NAMALWA (cell line): ENCODE data around the gene TNFRSF13B.
A peak's percentile ranks its signal among the peaks of the same experiment; 100 is the strongest.
"Not testable (repeated sequence)": the region's sequence is repeated elsewhere in the genome, so short reads cannot be mapped to it uniquely, and the experiment has no call there.

Source experiments
- DNase-seq: peaks from one replicate; pipeline ENCODE4 v3.0.0-alpha.2; 2015; ENCODE audit warnings: low spot score

TNFRSF13B gene

DNA sequence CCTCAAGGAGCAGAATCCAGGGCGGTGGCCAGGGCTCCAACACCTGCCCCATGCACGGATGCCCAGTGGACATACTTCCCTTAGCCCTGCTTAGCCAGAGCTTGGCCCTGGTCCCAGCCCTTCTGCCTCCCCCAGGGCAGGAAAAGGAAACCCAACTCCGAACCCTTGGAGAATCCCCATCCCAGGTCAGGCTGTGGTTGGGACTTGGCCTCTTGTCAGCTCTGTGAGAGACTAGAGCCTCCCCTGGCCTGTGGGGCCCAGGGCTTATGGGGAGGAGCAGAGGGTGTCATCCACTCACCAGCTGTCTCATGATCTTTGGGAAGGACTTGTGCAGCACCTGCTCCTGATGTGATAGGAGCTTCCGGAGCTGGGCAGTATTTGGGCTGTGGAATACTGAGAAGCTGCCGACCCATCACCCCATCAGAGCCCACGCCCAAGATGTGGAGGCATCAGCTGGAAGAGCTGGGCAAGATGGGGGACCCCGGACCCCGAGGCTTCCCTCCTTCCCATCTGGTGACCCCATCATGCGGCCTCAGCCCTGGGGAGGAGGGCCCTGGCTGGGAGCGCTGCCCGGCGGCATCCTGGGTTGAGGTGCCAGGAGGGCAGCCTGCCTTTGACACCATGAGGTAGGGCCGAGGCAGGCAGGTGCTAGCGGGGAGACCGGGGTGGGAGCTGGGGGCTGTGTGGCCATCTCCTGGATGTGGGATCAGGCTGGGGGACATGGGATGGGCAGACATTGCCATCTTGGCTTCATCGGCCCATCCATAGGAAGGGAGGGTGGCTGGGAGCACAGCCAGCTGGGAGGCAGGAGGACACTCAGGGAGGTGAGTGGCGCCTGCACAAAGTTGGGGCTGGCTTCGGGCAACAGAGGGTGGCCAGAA lies 45.1 kb downstream of the TNFRSF13B start:
- DNase-seq, result no peak

DNA sequence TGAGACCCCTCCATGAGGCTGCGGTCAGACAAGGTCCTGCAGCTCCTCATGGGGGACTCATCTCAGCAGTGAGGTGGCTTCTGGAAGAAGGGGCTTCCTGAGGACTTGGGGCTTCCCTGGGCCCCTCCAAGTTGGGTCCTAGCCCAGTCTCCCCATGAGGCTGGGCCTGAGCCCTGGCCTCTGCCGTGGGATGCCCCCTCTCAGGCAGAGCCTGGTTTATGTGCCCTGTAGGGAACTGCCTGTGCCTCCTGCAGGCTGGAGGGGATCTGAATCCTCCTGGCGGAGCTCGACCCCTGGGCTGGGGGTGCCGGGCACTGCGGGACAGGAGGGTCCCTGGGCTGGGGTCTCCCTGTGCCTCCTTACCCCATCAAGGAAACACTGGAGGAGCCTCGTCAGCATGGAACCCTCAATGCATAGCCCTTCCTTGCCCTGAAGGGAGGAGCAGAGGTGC lies 45.8 kb downstream of the TNFRSF13B start:
- DNase-seq, result no peak

DNA sequence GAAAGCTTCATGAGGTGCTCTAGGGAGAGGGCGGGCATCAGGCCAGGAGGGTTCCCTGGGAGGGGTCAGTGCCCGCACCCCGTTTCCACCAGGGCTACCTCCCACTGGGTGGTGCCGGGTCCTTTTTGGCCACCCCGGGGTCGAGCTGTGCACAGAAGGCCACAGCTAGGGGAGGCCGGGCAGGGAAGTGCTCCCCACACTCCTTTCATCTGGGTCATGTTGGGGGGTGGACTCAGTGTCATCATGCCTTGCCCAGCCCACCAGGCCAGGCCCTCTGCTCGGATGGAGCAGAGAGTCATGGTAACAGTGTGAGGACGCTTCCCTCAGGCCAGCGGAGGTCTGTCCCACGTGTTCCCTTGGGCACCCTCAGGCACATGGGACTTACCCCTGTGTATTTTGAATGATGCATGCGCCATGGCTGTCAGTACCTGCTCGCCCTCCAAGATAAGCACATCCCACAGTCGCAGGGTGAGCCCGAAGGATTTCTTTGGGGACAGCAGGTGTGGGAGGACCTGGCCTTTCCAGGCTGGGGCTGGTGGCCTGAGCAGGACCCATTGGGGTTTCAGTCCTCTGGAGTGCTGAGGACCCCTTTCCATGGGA lies 46.4 kb downstream of the TNFRSF13B start:
- DNase-seq, result no peak

DNA sequence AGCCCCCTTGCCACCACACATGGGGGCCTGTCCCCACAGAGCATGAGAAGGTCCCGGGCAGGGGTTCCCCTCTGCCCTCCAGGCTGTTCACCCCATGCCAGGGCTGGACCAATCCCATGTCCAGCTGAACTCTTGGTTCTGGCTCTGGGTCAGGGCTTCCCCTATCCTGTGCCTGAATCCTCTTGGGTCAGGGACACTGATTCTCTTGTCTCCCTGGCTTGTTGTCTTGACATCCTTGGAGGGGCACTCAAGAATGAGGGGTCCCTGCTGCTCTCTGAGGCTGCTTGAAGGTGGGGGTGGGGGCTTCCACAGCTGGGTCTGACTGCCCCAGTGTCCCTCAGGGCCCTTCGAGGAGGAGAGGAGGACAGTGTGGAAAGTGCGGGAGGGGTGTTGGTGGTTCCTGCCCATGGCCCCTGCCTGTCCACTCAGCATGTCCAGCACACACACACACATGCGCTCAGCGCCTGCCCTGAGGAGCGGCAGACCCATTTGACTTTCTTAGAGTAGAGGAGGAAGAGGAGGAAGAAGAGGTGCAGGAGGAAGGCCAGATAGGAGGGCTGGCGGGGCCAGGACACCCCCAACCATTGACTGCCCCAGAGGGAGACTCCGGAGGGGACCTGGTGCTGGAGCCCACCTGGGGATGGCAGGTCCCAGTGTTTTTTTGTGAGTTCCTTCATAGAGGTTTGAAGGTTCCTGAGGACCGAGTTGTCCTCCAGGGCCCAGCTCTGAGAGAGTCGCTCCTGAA lies 47.0 kb downstream of the TNFRSF13B start:
- DNase-seq, result no peak

DNA sequence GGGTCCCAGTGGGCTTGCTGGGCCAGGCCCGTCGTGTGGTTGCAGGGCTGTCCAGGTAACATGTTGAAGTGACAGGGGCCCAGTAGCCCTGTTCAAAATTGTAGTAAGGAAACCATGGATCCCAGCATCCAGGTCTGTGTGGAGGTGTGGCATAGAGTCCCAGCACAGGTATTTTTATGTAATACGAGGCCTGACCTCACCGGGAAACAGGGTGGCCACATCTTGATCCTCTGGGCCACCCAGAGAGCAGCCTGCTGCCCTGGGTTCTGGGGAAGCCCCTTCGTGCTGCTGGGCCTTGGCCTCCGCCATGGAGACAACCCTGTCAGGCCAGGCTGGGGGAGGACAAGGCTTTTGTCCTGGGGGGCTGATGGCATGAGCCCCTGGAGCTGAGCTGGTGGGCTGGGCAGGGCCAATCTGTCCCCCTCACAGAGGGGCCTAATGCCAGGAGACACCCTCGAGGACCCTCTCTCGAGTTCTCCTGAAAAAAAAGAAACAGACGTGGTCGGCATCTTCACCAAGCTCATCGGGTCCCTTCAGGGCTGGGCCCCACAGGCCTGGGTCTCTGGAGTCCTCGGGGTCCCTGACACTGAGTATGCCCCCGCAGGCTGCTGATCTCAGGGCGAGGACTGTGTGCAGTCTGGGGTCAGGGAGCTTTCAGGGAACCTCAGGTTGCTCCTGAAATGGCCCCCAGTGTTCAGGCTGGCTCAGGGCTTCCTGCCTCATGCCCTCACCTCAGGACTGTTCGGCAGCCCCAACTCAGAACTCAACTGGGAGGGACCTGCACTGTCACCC lies 47.8 kb downstream of the TNFRSF13B start:
- no peak for DNase-seq

DNA sequence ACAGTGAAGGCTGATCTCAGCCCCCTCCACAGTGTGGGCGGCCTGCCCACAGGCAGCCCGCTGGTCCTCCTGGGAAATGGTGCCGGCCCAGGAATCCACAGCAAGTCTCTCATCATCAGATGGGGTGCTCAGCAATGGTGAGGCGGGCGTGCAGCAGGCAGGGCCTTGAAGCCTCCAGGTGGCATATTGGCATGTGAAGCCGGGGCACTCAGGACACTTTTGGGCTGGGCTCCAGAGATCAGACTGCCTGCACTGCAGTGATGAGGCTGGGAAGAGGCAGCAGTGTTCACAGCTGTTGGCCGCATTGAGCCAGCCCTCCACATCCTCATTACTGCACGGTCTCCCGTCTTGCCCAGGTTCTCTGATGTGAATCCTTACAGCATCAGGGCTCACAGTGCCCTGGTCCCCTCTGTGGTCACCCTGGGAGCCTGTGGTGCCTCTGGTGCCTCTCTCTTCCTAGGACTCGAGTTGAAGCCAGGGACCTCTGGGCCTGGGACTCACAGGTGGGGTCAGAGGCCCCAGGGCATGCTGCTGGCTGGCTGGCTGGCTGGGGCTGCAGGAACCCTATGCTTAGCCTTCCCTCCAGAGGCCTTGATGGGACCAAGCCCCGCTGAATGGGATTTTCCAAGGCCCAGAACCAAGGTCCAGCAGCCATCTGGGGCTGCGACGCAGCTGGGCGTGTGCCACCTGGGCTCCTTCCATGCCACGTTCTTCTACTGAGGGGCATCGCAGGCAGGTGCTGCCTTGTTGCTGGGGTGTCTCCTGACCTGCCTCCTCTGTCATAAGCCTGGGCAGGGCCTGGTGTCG lies 48.6 kb downstream of the TNFRSF13B start:
- DNase-seq, result no peak

DNA sequence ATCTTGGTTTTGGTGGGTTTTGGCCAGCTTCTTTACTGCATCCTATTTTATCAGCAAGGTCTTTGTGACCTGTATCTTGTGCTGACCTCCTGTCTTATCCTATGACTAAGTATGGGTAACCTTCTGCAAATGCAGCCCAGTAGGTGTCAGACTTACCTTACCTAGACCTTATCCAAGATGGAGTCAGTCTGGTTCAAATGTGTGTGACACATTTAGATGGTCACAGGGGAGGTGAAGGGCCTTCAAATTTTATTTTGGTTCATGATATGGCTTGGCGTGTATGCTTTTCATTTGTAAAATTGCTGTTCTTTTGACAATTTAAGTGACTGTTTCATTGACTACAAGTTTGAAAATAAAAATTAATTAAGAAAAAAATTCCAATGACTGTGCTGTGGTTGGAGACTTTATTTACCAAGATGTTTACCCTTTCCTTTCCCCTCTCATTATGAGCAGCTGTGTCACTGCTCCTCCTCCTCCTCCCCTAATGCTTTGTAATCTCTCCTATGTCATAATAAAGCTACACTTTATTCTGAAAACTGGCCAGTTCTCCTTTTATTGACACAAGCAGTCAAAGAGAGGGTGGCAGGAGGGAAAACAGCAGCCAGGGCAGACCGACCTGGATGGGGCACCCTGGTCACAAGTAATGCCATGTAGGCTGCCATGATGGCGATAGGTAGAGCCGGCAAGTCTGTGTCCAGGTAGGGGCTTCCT lies 49.4 kb downstream of the TNFRSF13B start:
- DNase-seq, result no peak

DNA sequence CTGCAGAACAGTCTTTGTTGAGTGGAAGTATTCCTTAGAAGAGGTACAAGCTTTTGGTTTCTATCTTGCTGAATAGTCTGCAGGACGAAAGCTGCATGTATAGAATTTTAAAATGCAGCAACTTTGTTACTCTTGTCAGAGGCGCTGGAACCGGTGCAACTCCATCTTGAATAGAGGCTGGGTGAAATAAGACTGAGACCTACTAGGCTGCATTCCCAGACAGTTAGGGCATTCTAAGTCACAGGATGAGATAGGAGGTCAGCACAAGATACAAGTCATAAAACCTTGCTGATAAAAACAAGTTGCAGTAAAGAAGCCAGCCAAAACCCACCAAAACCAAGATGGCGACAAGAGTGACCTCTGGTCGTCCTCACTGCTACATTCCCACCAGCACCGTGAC lies 50.5 kb downstream of the TNFRSF13B start:
- DNase-seq, result not testable (repeated sequence)

DNA sequence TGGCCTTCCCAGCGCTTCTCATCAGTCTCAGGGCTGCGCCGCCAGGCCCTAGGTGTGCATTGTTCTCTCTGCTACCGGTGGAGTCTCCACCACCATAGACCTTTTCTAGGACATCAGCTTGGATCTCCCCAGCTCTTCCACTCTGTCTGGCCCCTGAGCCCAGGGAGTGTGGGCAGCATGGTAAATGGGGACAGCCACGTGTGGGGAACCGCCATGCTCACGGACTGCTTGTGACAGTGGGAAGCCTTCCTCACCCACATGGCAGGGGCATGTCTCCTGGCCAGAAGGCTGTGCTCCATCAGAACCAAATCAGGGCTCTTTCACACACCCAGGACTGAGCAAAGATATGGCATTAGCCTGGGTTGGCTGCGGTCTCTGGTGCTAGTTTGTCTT lies 51.3 kb downstream of the TNFRSF13B start:
- DNase-seq, result no peak

DNA sequence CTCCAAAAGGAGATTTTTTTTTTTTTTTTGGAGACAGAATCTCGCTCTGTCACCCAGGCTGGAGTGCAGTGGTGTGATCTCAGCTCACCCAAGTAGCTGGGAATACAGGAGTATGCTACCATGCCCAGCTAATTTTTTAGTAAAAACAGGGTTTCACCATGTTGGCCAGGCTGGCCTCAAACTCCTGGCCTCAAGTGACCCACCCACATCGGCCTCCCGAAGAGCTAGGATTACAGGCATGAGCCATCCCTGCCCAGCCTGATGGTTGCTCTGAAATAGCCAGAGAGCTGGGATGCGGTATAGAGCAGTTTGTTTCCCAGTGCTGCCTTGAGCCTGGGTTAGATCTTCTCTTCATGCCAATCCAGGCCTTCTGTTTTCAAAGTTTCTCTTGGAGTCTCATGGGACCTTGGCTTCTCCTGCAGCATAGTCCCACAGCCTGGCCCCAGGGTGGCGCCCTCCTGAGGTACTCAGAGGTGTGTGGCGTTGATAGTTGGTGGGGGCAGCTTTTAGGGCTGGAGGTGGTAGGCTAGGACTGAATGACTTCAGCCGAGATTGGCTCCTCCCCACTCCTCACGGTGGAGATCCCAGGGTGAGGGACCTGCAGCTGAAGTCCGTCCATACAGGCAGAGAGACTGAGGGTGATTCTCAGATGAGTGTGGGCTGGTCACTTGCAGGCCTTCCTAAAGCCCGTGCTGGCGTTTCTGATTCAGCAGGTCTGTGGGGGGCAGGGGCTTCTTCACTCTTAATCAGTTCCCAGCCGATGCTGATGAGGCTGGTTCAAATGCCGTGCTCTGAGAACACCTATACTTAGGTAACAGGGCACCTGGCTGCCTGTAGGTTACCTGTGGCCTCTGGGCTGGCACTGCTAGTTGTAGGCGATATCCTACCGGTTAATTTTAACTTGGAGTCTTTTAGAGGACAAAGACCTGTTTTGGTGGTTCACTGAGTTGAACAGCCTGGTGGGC lies 52.0 kb downstream of the TNFRSF13B start:
- no peak for DNase-seq

DNA sequence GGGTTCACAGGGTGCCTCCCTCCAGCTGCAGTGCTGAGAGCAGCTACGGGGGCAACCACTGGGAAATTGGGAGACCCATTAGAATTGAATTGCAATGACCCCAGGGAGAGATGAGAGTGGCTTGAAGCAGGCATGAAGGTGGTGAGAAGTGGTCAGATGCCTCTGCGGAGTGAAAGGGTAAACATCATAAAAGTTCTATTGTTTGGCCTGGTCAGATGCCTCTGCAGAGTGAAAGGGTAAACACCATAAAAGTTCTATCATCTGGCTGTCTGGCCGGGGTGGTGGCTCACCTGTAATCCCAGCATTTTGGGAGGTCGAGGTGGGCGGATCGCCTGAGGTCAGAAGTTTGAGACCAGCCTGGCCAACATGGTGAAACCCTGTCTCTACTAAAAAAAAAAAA lies 53.5 kb downstream of the TNFRSF13B start:
- no peak for DNase-seq

DNA sequence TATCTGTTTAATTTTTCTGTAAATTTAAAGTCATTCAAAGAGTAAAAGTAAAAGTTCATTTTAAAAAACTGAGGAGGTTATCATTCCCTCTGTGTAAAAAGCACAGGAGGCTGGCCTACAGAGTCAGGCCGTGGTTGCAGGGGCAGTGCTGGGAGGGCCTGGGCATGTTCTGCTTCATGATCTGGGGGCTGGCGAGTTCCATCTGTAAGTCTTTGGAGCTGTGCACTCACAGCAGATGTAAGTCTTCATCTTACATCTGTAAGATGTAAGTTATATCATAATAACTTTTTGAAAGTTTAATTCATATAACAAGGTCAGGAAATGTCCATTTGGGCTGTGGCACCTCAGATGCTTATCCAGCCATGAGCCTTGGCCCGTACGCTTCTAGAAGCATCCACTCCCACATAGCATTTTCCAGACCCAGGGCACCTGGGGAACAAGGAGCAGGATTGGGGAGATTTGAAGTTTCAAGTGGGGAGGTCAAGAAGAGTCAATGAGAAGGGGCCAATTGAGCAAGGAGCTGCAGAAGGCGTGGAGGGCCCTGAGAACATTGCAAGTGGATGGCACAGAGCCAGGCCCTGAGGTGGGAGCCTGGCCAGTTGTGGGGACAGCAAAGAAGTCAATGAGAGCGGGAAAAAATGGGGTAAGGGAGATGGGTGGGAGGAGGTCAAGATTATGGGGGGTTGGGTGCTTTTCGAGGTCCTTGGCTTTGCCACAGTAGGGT lies 54.1 kb downstream of the TNFRSF13B start:
- no peak for DNase-seq

DNA sequence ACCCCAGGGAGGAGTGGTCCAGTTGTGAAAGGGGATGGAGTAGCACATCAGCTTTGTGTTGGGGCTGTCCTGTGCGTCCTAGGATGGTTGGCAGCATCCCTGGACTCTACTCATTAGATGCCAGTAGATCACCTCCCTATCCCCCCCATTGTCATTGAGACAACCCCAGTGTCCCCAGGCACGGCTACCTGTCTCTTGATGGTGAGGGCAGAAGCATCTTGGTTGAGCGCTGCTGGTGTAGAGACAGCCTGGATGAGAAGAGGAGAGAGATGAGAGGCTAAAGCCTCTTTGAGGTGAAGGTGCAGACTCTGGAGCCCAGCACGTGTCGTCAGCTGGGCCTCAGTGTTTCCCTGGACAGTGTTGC lies 55.4 kb downstream of the TNFRSF13B start:
- DNase-seq, result no peak

DNA sequence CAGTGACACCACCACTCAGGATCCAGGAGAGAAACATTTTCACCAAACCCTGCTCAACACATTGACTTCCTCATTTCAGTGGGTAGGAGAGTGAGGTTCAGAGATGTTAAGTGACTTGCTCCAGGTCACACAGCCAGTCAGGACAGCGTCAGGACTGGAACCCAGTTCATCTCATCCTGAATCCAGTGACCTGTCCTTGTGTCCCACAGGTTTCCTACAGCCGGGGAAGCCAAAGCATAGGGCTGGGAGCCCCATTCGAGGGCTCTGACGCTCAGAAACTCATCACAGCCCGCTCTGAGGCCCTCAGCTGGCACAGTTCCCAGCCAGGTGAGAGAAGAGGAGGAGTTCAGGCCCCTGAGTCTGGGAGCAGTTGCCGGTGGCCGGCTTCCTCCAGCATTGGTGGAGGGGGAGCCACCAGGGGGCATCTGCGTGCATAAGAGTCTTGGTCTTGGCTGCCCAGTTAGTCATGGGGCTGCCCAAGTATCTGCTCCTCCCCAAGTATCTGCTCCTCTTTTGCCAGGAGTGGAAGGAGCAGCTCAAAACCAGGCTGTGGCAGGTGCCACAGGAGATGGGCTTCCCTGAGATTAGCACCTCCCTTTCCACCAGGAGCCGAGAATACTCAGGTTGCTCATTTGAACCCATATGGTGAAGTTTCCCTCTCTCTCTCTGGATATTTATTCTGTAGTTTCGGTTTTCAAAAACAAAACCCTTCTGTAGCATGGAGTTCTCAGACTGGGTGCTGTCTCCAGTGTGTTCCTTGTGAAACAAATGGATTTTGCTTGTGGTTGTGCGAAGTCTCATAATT lies 56.0 kb downstream of the TNFRSF13B start:
- peak; percentile 46 for DNase-seq

DNA sequence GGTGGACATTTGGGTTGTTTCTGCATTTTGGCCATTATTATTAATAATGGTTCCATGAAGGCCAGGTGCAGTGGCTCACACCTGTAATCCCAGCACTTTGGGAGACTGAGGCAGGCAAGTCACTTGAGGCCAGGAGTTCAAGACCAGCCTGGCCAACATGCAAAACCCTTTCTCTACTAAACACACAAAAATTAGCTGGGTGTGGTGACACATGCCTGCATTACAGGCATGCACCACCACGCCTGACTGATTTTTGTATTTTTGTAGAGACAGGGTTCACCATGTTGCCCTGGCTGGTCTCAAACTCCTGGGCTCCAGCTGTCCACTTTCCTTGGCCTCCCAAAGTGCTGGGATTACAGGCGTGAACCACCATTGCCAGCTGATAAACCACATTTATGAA lies 58.5 kb downstream of the TNFRSF13B start:
- DNase-seq, result no peak

DNA sequence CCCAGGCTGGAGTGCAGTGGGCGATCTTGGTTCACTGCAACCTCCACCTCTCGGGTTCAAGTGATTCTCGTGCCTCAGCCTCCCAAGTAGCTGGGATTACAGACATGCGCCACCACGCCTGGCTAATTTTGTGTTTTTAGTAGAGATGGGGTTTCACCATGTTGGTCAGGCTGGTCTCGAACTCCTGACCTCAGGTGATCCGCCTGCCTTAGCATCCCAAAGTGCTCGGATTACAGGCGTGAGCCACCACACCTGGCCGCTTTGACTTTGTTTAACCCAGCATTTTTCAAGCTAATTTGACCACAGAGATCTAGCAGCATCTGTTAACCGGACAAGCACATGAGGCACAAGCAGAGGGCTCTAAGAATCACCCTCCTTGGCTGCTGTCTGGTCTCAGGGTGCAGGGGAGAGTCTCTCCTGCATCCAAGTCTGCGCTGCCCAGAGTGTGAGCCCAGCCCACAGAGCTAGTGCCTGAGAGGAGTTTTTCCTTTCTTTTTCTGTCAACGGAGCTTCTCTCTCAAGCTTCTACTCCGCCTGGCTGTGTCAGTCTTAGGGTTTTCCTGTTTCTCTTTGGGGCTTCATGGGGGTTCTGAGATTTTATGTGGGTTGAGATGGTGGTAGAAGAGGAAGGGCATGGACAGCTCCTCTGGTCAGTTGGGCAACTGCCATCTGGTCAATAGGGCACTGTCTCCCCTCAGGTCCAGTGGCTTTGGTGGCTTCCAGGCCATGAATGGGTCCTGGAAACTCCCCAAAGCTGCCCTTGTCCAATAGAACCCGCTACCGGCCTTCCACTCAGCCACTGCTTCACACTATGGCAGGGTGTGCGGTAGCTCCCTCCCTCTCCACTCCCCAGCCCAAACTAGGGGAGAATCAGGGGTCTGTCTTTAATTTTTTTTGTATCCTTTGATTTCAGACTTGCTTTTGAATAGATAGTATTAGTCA lies 59.6 kb downstream of the TNFRSF13B start:
- no peak for DNase-seq
